Suprapubic skin (tissue), 3 donors: Measurements from ENCODE around the gene SCARB1.

Experiments used
- CTCF ChIP-seq, 2 donors: fragments of 200-600 bp in 1 of 2; fragments of 450-650 bp in 1 of 2; sonication (generic) in 1 of 2; IDR thresholded peaks; one replicate each; pipeline ENCODE4 v1.5.1; 2016 to 2019; ENCODE audit warnings: antibody characterized with exemption in 2 of 2, mild to moderate bottlenecking in 1 of 2, moderate library complexity in 1 of 2
- POLR2A ChIP-seq, 2 donors: fragments of 450-650 bp; IDR thresholded peaks; one replicate each; pipeline ENCODE4 v1.6.1; 2017; ENCODE audit warnings: antibody characterized with exemption in 2 of 2, mild to moderate bottlenecking in 2 of 2, moderate library complexity in 2 of 2

GRCh38 chr12:124814741-124815613 lies 48.7 kb downstream of the SCARB1 start:
- no peak for TF ChIP-seq CTCF (IDR thresholded peaks at IDR 0.05)
- TF ChIP-seq POLR2A (IDR thresholded peaks at IDR 0.05): no peak
